Measurements from ENCODE around the gene HPN. TPM values are rescaled to one million over a fixed set of nuclear protein-coding genes. Genes with fewer than 3 reads are reported as not detected.

The HPN gene
- total RNA-seq, 4 donors from 2014 or later = 1.3 to 3.5 (median 1.8) TPM; not detected in 1

DNA sequence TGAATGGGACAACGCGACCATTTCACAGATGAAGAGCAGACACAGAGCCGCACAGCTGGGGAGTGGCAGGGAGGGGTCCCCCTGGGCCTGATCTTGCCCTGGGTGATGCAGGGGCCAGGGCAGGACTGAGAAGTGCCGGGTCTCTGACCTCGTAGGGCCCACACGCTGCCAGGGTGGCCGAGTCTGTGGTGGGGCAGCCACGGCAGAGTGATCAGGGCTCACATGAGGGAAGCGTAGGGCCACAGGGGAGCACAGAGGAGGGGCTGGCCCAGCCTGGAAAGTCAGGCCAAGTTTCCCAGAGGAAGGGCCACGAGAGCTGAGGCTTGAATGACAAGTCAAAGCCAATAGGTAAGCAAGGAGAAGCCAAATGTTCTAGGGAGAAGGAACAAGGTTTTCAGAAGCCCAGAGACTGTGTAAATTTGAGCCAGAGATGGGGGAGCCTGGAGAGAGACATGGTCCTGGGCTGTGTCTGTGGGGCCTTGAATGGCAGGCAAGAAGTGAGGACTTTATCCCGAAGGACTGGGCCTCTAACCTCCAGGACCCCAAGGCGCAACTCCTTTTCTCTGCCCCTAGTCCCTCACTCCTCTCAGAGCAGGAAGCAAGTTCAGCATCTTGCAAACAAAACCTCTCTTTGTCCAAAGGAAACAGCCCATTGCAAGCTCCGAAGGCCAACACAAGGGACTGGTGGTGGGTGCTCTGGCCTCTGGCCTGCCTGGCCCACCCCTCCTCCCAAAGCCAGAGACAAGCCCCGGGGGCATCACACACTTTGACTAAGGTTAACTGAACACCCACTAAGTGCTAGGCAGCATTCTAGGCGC is 42.4 kb downstream of the HPN start:
- WGBS, 2 donors = 58 to 62% methylated on average over 13 to 15 of the region's 15 CpGs
- peak overlapping the region in 2 of 4 donors; percentile 20 to 52 for H3K27ac ChIP-seq
- H3K4me1 ChIP-seq = peaks cover 0 to 6% (median 0%) of the 10 kb centered on the region in 4 donors
- no peak overlapping the region for H3K4me3 ChIP-seq
- no peaks in the 10 kb centered on the region for H3K9me3 ChIP-seq
- TF ChIP-seq POLR2A (IDR thresholded peaks at IDR 0.05) (no peak), EP300 (IDR thresholded peaks at IDR 0.05) (no peak)
- TF ChIP-seq, protein P1, sequence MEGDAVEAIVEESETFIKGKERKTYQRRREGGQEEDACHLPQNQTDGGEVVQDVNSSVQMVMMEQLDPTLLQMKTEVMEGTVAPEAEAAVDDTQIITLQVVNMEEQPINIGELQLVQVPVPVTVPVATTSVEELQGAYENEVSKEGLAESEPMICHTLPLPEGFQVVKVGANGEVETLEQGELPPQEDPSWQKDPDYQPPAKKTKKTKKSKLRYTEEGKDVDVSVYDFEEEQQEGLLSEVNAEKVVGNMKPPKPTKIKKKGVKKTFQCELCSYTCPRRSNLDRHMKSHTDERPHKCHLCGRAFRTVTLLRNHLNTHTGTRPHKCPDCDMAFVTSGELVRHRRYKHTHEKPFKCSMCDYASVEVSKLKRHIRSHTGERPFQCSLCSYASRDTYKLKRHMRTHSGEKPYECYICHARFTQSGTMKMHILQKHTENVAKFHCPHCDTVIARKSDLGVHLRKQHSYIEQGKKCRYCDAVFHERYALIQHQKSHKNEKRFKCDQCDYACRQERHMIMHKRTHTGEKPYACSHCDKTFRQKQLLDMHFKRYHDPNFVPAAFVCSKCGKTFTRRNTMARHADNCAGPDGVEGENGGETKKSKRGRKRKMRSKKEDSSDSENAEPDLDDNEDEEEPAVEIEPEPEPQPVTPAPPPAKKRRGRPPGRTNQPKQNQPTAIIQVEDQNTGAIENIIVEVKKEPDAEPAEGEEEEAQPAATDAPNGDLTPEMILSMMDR (IDR thresholded peaks at IDR 0.05) = no peak
- no peaks in the 10 kb centered on the region for H3K27me3 ChIP-seq
- no peaks in the 10 kb centered on the region for H3K36me3 ChIP-seq
- DNase-seq (ENCODE audit: low spot score in 2 of 2) = no peak

DNA sequence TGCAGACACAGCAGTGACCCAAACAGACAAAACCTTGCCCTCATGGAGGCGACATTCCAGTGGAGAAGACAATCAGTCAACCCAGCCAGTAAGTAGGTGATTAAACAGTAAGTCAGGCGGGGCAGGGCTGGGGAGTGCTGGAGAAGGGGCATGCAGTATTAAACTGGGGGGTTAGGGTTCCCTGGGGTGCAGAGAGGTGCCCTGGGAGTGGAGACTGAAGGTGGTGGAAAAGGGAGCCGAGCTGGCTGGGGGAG is 42.9 kb downstream of the HPN start:
- H3K4me3 ChIP-seq = no peak overlapping the region
- peaks cover 0 to 6% (median 0%) of the 10 kb centered on the region in 4 donors for H3K4me1 ChIP-seq
- H3K27ac ChIP-seq = peak overlapping the region in 1 of 4 donors; percentile 52
- no peaks in the 10 kb centered on the region for H3K36me3 ChIP-seq
- H3K27me3 ChIP-seq = no peaks in the 10 kb centered on the region
- TF ChIP-seq, protein P1 (IDR thresholded peaks at IDR 0.05) = no peak
- TF ChIP-seq POLR2A (IDR thresholded peaks at IDR 0.05) (no peak), EP300 (IDR thresholded peaks at IDR 0.05) (no peak)
- DNase-seq (ENCODE audit: low spot score in 2 of 2) = no peak
- no peaks in the 10 kb centered on the region for H3K9me3 ChIP-seq
- WGBS, 2 donors = 82 to 89% methylated on average over 3 of the region's 3 CpGs

DNA sequence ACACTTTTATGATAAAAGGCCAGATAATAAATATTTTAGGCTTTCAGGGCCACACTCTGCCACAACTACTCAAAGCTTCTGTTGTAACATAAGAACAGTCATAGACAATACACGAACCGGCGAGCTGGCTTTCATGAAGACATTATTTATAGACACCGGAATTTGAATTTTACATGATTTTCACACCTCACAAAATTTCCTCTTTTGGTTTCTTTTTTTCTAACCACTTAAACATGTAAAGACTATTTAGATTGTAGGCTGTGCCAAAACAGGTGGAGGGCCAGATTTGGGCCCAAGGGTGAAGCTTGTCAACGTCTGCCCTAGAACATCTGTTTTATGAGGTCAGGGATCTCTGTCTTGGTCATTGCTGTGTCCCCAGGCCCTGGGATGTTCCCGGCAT is 44.4 kb downstream of the HPN start:
- Histone ChIP-seq H3K4me3 (no peak overlapping the region), H3K9me3 (no peaks in the 10 kb centered on the region), H3K27ac (no peak overlapping the region), H3K36me3 (no peaks in the 10 kb centered on the region), H3K27me3 (peaks cover 0 to 3% of the 10 kb centered on the region in 2 donors), H3K4me1 (peaks cover 0 to 16% (median 6%) of the 10 kb centered on the region in 4 donors)
- DNase-seq (ENCODE audit: low spot score in 2 of 2) = no peak
- 52 to 65% methylated on average over 6 of the region's 6 CpGs for WGBS, 2 donors
- no peak for TF ChIP-seq POLR2A (IDR thresholded peaks at IDR 0.05)
- TF ChIP-seq, protein P1 (IDR thresholded peaks at IDR 0.05) = no peak
- no peak for TF ChIP-seq EP300 (IDR thresholded peaks at IDR 0.05)

DNA sequence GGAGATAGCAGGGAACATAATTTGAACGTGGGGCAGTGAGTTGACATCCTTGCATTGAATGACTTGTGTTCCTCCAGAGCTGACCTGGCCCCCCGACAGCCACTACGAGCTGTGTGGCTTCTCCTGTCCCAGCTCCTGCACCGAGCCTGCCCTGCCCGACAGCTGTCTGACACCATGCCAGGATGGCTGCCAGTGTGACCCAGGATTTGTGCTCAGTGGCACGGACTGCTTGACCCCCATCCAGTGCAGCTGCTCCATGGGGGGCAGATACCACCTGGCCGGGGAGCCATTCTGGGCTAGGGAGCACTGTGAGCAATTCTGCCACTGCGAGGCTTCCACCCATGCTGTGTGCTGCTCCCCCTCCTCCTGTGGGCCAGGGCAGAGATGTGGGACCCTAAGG is 44.9 kb downstream of the HPN start:
- no peak for DNase-seq (ENCODE audit: low spot score in 2 of 2)
- Histone ChIP-seq H3K36me3 (no peaks in the 10 kb centered on the region), H3K4me1 (peaks cover 0 to 21% (median 7%) of the 10 kb centered on the region in 4 donors), H3K4me3 (no peak overlapping the region), H3K9me3 (no peaks in the 10 kb centered on the region), H3K27me3 (peaks cover 0 to 8% of the 10 kb centered on the region in 2 donors), H3K27ac (no peak overlapping the region)
- TF ChIP-seq POLR2A (IDR thresholded peaks at IDR 0.05) (no peak), EP300 (IDR thresholded peaks at IDR 0.05) (no peak)
- TF ChIP-seq, protein P1 (IDR thresholded peaks at IDR 0.05) = no peak
- WGBS, 2 donors = 22 to 64% methylated on average over 1 to 6 of the region's 8 CpGs

DNA sequence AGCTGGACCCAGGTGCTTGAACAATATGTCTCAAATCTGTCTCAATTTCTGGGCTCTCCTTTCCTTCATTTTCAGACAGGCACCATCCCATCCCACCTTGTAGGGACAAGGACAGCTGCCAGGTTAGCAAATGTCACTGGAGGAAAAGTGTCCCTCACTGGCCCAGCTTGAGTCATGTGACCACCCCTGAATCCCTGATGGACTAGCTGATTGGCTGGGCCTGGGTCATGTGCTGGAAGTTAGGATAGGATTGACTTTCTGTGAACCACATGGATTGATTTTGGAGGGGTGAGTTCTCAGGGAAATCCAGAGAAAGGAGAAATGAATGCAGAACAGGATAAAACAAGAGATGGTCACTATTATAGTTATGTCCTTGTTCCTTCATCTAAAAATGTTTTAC is 45.9 kb downstream of the HPN start:
- DNase-seq (ENCODE audit: low spot score in 2 of 2) = no peak
- H3K9me3 ChIP-seq = no peaks in the 10 kb centered on the region
- peaks cover 0 to 8% of the 10 kb centered on the region in 2 donors for H3K27me3 ChIP-seq
- no peaks in the 10 kb centered on the region for H3K36me3 ChIP-seq
- H3K4me1 ChIP-seq = peaks cover 0 to 22% (median 7%) of the 10 kb centered on the region in 4 donors
- H3K27ac ChIP-seq = no peak overlapping the region
- TF ChIP-seq, protein P1 (IDR thresholded peaks at IDR 0.05) = no peak
- TF ChIP-seq EP300 (IDR thresholded peaks at IDR 0.05) (no peak), POLR2A (IDR thresholded peaks at IDR 0.05) (no peak)
- H3K4me3 ChIP-seq = no peak overlapping the region

All from tibial nerve (tissue), 4 donors.